ENCODE results near the gene VASH1.

VASH1 gene

DNA sequence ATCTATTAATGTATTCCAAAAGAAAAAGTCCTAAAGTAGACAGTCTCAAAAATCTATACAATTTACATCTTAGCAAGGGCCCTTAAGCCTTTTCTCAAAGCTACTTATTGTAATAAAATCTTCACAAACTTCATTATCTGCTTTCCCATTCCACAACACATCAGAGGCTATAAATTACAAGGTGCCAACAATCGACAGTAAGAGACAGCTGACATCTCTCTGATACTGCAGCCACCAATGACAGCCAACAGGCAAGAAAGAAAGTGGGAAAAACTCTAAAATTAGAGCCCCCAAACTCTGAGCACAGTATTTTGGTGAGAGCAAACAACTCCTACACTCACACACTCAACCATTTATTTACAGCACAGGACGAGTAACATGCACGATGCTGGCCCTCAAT lies 49.3 kb downstream of the VASH1 start:
- Histone ChIP-seq H3K9me3 (ENCODE audit: control insufficient read depth in 5 of 5, low read length in 5 of 5) (no peaks in the 10 kb centered on the region), H3K27ac (ENCODE audit: low read depth, low read length) (no peak overlapping the region), H3K4me3 (ENCODE audit: low read depth in 1 of 5, low read length in 5 of 5) (peak overlapping the region in 2 of 5 donors; percentile 48 to 66), H3K36me3 (ENCODE audit: control insufficient read depth in 5 of 5, insufficient read depth in 5 of 5, low read length in 5 of 5) (peaks cover 7 to 38% (median 34%) of the 10 kb centered on the region in 5 donors), H3K9ac (ENCODE audit: low read length in 5 of 5) (peak overlapping the region in 1 of 5 donors; percentile 79), H3K27me3 (ENCODE audit: control insufficient read depth in 5 of 5, insufficient read depth in 4 of 5, low read length in 5 of 5) (no peaks in the 10 kb centered on the region), H3K4me1 (ENCODE audit: control insufficient read depth in 5 of 5, insufficient read depth in 5 of 5, low read length in 5 of 5) (peaks cover 7 to 41% (median 36%) of the 10 kb centered on the region in 5 donors)

DNA sequence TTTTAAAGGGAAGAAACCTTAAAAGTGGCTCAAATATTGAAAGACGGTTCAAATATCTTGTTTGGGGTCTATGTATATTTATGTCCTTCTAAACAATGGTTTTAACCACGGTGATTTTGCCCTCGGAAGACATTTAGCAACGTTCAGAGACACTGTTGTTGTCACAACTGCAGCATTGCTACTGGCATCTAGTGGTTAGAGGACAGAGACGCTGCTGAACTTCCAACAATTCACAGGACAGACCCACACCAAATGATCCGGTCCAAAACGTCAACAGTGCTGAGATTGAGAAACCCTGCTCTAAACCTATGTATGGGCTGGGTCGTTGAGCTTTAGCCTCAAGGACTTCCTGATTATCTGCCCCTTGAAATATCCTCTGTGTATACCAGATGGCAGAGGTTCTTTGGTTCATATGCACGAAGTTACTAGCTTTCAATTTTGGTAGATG lies 49.7 kb downstream of the VASH1 start:
- H3K9me3 ChIP-seq (ENCODE audit: control insufficient read depth in 5 of 5, low read length in 5 of 5) = no peaks in the 10 kb centered on the region
- H3K27ac ChIP-seq (ENCODE audit: low read depth, low read length) = no peak overlapping the region
- H3K9ac ChIP-seq (ENCODE audit: low read length in 5 of 5) = peak overlapping the region in 4 of 5 donors; percentile 59 to 85 (median 69)
- peaks cover 3 to 34% (median 31%) of the 10 kb centered on the region in 5 donors for H3K36me3 ChIP-seq (ENCODE audit: control insufficient read depth in 5 of 5, insufficient read depth in 5 of 5, low read length in 5 of 5)
- H3K4me3 ChIP-seq (ENCODE audit: low read depth in 1 of 5, low read length in 5 of 5) = peak overlapping the region; percentile 34 to 73 (median 59)
- no peaks in the 10 kb centered on the region for H3K27me3 ChIP-seq (ENCODE audit: control insufficient read depth in 5 of 5, insufficient read depth in 4 of 5, low read length in 5 of 5)
- peaks cover 7 to 41% (median 36%) of the 10 kb centered on the region in 5 donors for H3K4me1 ChIP-seq (ENCODE audit: control insufficient read depth in 5 of 5, insufficient read depth in 5 of 5, low read length in 5 of 5)

- Histone ChIP-seq H3K4me3 (ENCODE audit: low read depth in 1 of 5, low read length in 5 of 5) (peak overlapping the region; percentile 73 to 83 (median 81)), H3K9me3 (ENCODE audit: control insufficient read depth in 5 of 5, low read length in 5 of 5) (no peaks in the 10 kb centered on the region), H3K36me3 (ENCODE audit: control insufficient read depth in 5 of 5, insufficient read depth in 5 of 5, low read length in 5 of 5) (peaks cover 3 to 28% (median 26%) of the 10 kb centered on the region in 5 donors), H3K27me3 (ENCODE audit: control insufficient read depth in 5 of 5, insufficient read depth in 4 of 5, low read length in 5 of 5) (no peaks in the 10 kb centered on the region), H3K9ac (ENCODE audit: low read length in 5 of 5) (peak overlapping the region in 4 of 5 donors; percentile 79 to 87 (median 84)), H3K4me1 (ENCODE audit: control insufficient read depth in 5 of 5, insufficient read depth in 5 of 5, low read length in 5 of 5) (peaks cover 7 to 41% (median 36%) of the 10 kb centered on the region in 5 donors), H3K27ac (ENCODE audit: low read depth, low read length) (no peak overlapping the region)
These were observed 50.3 kb downstream of the VASH1 start for GRCh38 chr14:76811561-76811960.

DNA sequence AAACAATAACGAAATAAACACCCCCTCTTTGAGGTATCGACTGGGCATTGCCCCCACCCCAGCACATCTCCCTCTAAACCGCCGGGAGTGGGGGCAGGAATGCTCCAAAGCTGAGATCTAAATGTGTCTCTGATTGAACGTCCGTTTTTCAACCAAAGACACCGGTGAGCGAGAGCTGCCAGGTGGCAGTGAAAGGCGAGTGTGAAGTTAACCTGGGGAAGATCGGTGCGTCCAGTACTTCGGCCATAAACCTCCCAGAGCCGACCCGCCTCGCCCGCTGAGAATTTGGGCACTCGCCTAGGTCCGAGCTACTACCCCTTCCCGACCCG lies 50.8 kb downstream of the VASH1 start:
- Histone ChIP-seq H3K4me1 (ENCODE audit: control insufficient read depth in 5 of 5, insufficient read depth in 5 of 5, low read length in 5 of 5) (peaks cover 7 to 41% (median 36%) of the 10 kb centered on the region in 5 donors), H3K9ac (ENCODE audit: low read length in 5 of 5) (peak overlapping the region; percentile 40 to 87 (median 84)), H3K36me3 (ENCODE audit: control insufficient read depth in 5 of 5, insufficient read depth in 5 of 5, low read length in 5 of 5) (peaks cover under 1 to 23% (median 21%) of the 10 kb centered on the region in 5 donors), H3K27ac (ENCODE audit: low read depth, low read length) (peak overlapping the region; percentile 65), H3K27me3 (ENCODE audit: control insufficient read depth in 5 of 5, insufficient read depth in 4 of 5, low read length in 5 of 5) (no peaks in the 10 kb centered on the region), H3K9me3 (ENCODE audit: control insufficient read depth in 5 of 5, low read length in 5 of 5) (no peaks in the 10 kb centered on the region), H3K4me3 (ENCODE audit: low read depth in 1 of 5, low read length in 5 of 5) (peak overlapping the region; percentile 73 to 83 (median 81))

DNA sequence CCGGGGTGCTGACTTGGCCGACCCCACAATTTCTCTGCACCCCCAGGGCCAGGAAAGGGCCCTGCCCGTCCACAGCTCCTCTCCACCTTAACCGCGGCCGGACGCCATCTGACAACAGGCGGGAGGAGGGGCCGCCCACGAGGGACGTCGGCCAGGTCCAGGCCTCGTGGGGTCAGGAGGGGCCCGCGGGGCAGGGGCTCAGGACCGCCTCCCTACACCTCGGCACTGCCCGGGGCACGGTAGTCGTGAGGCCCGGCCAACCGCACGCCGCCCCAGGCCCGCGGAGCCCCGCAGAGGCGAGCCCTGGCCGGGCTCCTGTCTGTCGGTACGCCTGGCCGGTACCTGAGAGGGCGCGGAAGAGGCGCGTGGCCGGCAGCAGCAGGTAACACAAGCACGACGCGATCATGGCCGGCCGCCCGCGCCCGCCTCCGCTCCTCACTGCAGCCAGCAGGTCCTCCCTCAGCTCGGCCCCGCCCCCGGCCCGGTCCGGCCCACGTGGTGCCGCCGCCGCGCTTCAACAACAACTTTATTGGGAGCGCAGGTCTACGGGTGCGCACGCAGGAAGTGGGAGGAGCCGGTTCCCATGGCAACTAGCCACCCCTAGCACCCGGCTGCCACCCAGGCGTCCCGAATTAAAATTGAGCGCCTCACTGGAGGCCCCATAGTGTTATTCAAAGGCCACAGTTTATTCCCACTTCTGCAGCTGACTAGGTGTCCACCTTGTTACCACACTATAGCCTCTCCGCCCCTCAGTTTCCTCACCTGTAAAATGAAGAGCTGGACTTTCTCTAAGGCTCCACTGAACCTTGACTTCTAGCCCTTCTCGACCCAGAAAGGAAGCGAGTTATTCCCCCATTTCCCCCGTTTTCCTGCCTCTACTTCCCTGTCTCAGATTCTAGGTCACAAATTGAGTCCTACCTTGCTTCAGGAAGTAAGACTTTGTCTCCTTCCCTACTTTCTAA lies 51.4 kb downstream of the VASH1 start, which contains the start of gene ANGEL1:
Gene ANGEL1 (minus strand): TSS at position 461 of the 962 bp plus-strand sequence. CDS start 55 bp downstream, at position 406.
- Histone ChIP-seq H3K4me3 (ENCODE audit: low read depth in 1 of 5, low read length in 5 of 5) (peak within 1 kb of the TSS; percentile 73 to 83 (median 81)), H3K9me3 (ENCODE audit: control insufficient read depth in 5 of 5, low read length in 5 of 5) (no peaks in the 10 kb centered on the region), H3K27me3 (ENCODE audit: control insufficient read depth in 5 of 5, insufficient read depth in 4 of 5, low read length in 5 of 5) (no peaks in the 10 kb centered on the region), H3K9ac (ENCODE audit: low read length in 5 of 5) (peak within 1 kb of the TSS; percentile 40 to 87 (median 84)), H3K27ac (ENCODE audit: low read depth, low read length) (peak within 1 kb of the TSS; percentile 65), H3K4me1 (ENCODE audit: control insufficient read depth in 5 of 5, insufficient read depth in 5 of 5, low read length in 5 of 5) (peaks cover 4 to 41% (median 36%) of the 10 kb centered on the region in 5 donors), H3K36me3 (ENCODE audit: control insufficient read depth in 5 of 5, insufficient read depth in 5 of 5, low read length in 5 of 5) (peaks cover 0 to 17% (median 15%) of the 10 kb centered on the region in 5 donors)

GRCh38 chr14:76814726-76815645 lies 53.7 kb downstream of the VASH1 start:
- Histone ChIP-seq H3K9ac (ENCODE audit: low read length in 5 of 5) (no peak overlapping the region), H3K27ac (ENCODE audit: low read depth, low read length) (no peak overlapping the region)

DNA sequence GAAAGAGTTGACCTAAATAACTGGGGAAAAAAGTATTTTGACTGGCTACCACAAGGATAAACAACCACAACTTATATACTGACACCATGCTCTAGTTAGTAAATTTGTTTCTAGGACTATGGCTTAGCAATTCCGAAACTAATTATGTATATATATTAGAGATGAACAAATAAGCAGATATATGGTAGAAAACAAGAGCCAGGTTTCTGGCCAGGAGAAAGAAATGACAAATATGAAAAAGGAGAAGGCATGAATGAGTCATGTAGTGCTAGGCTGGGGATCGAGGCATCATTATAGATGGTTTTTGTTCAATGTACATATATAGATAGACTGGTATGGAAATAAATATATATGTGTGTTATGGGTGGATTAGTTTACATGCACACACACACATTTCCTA lies 59.4 kb downstream of the VASH1 start:
- H3K9ac ChIP-seq (ENCODE audit: low read length in 5 of 5) = no peak overlapping the region
- no peaks in the 10 kb centered on the region for H3K27me3 ChIP-seq (ENCODE audit: control insufficient read depth in 5 of 5, insufficient read depth in 4 of 5, low read length in 5 of 5)

More at GRCh38 chr14:76814726-76815645, 53.7 kb downstream of the VASH1 start:
- no peak overlapping the region for H3K4me3 ChIP-seq (ENCODE audit: low read depth in 1 of 5, low read length in 5 of 5)
- no peaks in the 10 kb centered on the region for H3K27me3 ChIP-seq (ENCODE audit: control insufficient read depth in 5 of 5, insufficient read depth in 4 of 5, low read length in 5 of 5)
- no peaks in the 10 kb centered on the region for H3K36me3 ChIP-seq (ENCODE audit: control insufficient read depth in 5 of 5, insufficient read depth in 5 of 5, low read length in 5 of 5)
- H3K4me1 ChIP-seq (ENCODE audit: control insufficient read depth in 5 of 5, insufficient read depth in 5 of 5, low read length in 5 of 5) = peaks cover 4 to 41% (median 36%) of the 10 kb centered on the region in 5 donors
- H3K9me3 ChIP-seq (ENCODE audit: control insufficient read depth in 5 of 5, low read length in 5 of 5) = no peaks in the 10 kb centered on the region

DNA sequence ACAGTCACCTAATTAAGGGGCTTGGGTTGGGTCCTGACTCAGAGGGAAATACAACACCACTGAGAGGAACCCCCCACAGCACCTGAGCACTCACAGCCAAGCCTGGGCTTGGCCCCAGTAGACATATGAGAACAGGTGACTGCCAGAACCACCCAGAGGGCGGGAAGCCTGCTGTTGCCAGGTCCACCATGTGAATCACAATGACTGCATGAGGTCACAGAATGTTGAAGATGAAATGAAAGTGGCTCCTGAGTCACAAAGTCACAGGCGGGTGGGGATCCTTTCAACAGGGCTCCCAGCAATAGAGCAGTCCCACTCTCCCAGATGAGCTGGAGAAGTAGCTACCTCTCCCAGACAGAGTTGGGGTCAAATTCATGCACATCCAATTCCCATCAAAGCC lies 64.9 kb downstream of the VASH1 start, which contains the start of gene LRRC74A:
Gene LRRC74A (plus strand): TSS at position 287 of the 400 bp plus-strand sequence. CDS start 290 bp downstream, outside the sequence.
- Histone ChIP-seq H3K27me3 (ENCODE audit: control insufficient read depth in 5 of 5, insufficient read depth in 4 of 5, low read length in 5 of 5) (no peaks in the 10 kb centered on the region), H3K9ac (ENCODE audit: low read length in 5 of 5) (no peak within 1 kb of the TSS), H3K4me1 (ENCODE audit: control insufficient read depth in 5 of 5, insufficient read depth in 5 of 5, low read length in 5 of 5) (peaks cover 3 to 30% (median 28%) of the 10 kb centered on the region in 5 donors), H3K9me3 (ENCODE audit: control insufficient read depth in 5 of 5, low read length in 5 of 5) (no peaks in the 10 kb centered on the region), H3K36me3 (ENCODE audit: control insufficient read depth in 5 of 5, insufficient read depth in 5 of 5, low read length in 5 of 5) (no peaks in the 10 kb centered on the region), H3K27ac (ENCODE audit: low read depth, low read length) (no peak within 1 kb of the TSS), H3K4me3 (ENCODE audit: low read depth in 1 of 5, low read length in 5 of 5) (no peak within 1 kb of the TSS)

More for the DNA sequence above, 59.4 kb downstream of the VASH1 start:
- H3K9me3 ChIP-seq (ENCODE audit: control insufficient read depth in 5 of 5, low read length in 5 of 5) = no peaks in the 10 kb centered on the region
- H3K4me1 ChIP-seq (ENCODE audit: control insufficient read depth in 5 of 5, insufficient read depth in 5 of 5, low read length in 5 of 5) = no peaks in the 10 kb centered on the region
- H3K27ac ChIP-seq (ENCODE audit: low read depth, low read length) = no peak overlapping the region
- no peaks in the 10 kb centered on the region for H3K36me3 ChIP-seq (ENCODE audit: control insufficient read depth in 5 of 5, insufficient read depth in 5 of 5, low read length in 5 of 5)
- no peak overlapping the region for H3K4me3 ChIP-seq (ENCODE audit: low read depth in 1 of 5, low read length in 5 of 5)

DNA sequence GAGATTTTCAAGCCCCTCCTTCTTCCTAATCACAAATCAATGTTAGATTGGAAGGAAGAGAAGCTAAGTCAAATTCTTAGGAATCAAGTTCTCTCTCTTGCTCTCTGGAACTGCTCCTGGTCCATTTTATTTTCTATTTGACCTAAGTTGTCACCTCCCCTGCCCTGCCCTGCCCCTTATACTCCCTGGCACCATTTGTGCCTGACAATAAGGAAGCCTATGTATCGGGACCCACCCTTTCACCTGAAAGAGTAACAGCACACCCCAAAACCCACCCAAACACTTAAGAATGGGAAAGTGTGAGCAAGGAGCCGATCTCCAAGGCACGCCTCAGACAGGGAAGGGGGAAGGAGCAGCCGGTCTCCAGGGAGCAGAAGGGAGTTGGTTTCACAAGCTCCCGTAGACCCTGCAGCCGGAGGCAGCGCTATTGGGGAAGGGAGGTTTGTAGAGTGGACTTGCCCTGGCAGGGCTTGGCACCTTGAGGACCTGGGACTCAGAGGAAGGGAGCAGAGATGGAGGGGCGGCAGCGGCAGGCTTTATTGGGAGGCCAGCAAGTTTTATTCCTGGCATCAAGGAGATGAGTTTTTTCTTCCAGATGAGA lies 66.5 kb downstream of the VASH1 start:
- no peak overlapping the region for H3K27ac ChIP-seq (ENCODE audit: low read depth, low read length)
- no peaks in the 10 kb centered on the region for H3K27me3 ChIP-seq (ENCODE audit: control insufficient read depth in 5 of 5, insufficient read depth in 4 of 5, low read length in 5 of 5)

More for the DNA sequence above, 66.5 kb downstream of the VASH1 start:
- H3K9ac ChIP-seq (ENCODE audit: low read length in 5 of 5) = peak overlapping the region in 3 of 5 donors; percentile 21 to 66 (median 40)
- H3K4me3 ChIP-seq (ENCODE audit: low read depth in 1 of 5, low read length in 5 of 5) = peak overlapping the region; percentile 46 to 78 (median 48)
- peaks cover 3 to 32% (median 28%) of the 10 kb centered on the region in 5 donors for H3K4me1 ChIP-seq (ENCODE audit: control insufficient read depth in 5 of 5, insufficient read depth in 5 of 5, low read length in 5 of 5)
- H3K36me3 ChIP-seq (ENCODE audit: control insufficient read depth in 5 of 5, insufficient read depth in 5 of 5, low read length in 5 of 5) = no peaks in the 10 kb centered on the region
- H3K9me3 ChIP-seq (ENCODE audit: control insufficient read depth in 5 of 5, low read length in 5 of 5) = peaks cover 0 to 3% (median 0%) of the 10 kb centered on the region in 5 donors

Data from subcutaneous abdominal adipose tissue (tissue), 5 donors.